Mammary epithelial cell (primary cell): ENCODE data around the gene HLA-DRB5.

ENCODE experiments used
- CTCF ChIP-seq, 2 donors: IDR thresholded peaks in 1 of 2; conservative IDR thresholded peaks in 1 of 2; 2 replicates each; pipeline ENCODE4 v1.5.1; 2011 to 2012; ENCODE audit warnings: inconsistent platforms in 2 of 2, low read length in 2 of 2, mild to moderate bottlenecking in 2 of 2, control low read depth in 1 of 2, low read depth in 1 of 2; ENCODE audit not compliant: insufficient read depth in 1 of 2; ENCODE audit errors: extremely low read depth in 1 of 2
- EZH2 ChIP-seq: IDR thresholded peaks from 2 replicates; pipeline ENCODE4 v1.6.1; 2012; ENCODE audit warnings: low read length, inconsistent platforms, borderline replicate concordance

GRCh38 chr6:32570363-32570905, 40.3 kb upstream of the HLA-DRB5 start:
- TF ChIP-seq CTCF (conservative IDR thresholded peaks at IDR 0.05 in 1 of 2, IDR thresholded peaks at IDR 0.05 in 1 of 2; ENCODE audit: extremely low read depth in 1 of 2, insufficient read depth in 1 of 2, low read depth in 1 of 2, low read length in 2 of 2) = no peak
- no peak for TF ChIP-seq EZH2
